ENCODE data around the gene OR6S1.
"Not testable (repeated sequence)": the region's sequence is repeated elsewhere in the genome, so short reads cannot be mapped to it uniquely, and the experiment has no call there.

Gene OR6S1

GRCh38 chr14:20608383-20609110 is 32.9 kb downstream of the OR6S1 start:
- DNase-seq: no peak

- DNase-seq: no peak
Measured at GRCh38 chr14:20607617-20608016, 33.9 kb downstream of the OR6S1 start.

GRCh38 chr14:20606902-20607242 is 34.6 kb downstream of the OR6S1 start:
- no peak for DNase-seq

DNA sequence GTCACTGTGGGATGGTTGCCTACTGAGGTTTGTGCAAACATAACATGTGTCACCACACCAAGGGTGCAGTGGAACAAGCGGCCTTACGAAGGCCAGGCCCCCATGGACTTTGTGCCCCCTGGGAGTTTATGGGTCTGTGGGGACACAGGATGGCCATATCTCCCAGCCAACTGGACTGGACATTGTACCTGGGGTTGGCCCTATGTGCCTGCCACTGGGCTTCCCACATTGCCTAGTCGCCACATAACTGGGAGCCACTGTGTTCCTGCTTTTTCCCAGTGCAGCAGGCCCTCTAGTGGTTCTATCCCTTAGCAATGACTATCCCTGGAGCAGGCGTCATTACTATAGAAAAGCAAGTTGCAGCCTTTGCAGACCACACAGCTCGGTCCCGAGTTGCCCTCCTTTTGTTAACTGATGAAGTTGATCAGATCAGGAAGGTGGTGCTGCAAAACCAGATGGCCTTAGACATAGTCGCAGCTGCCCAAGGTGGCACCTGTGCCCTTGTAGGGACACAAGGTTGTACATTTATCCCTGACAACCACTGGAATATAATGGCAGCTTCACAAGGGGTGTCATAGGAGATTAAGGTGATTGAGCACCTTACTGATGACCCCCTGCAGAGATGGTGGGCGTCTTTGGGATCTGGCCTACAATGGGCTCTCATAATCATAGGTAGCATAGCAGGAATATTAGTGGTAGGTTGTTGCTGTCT is 35.1 kb downstream of the OR6S1 start:
- no peak for DNase-seq

DNA sequence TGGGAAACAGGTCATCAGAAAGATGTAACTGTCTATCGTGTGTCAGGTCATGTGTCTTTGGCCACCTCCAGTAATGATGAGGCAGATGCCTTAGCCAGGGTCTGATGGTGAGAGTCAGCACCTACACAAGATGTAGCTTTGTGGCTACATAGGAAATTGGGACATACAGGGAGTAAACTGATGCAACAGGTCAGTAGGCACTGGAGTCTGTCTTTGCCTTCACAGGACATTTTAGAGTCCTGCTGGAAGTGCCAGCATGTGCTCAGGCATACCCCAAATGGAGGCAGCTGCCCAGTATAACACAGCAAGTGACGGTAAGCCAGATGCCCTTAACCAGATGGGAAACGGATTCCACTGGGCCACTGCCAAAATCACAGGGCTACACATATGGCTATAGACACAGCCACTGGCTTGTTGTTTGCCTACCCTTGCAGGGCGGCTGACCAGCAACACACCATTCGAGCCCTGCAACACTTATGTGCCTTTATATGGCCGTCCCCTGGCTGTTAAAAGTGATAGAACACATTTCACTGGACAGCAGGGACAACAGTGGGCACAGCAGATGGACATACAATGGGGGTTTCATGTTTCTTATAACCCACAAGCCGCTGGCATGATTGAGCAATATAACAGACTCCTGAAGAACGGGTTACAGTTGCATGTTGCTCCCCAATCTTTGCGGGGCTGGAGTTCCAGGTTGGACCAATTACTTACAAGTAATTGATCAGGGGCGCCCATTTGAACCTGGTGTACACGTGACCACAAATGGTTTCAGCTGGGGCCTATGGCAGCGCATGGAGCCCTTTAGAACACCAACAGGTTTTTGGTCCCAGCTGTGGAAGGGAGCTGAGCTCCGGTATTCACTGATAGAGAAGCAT is 37.4 kb downstream of the OR6S1 start:
- DNase-seq: no peak

GRCh38 chr14:20602583-20602982 is 38.9 kb downstream of the OR6S1 start:
- no peak for DNase-seq

DNA sequence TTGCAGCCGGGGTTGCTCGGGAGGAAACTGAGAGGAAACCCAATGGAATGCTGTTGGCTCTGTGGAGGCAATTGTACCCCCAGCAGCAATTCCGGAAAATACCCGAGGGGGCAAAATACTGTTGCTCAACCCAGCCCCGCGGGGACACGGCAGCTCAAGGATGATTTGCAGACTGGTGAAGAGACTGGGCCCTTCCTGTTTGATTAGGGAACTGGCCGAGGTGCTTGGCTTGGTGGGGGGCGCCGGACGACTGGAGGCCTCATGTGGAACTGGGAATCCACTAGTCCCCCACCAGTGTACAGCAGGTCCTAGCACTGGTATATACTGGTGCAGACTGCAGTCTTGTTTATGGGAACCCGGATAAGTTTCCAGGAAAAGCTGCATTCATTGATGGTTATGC is 40.0 kb downstream of the OR6S1 start:
- DNase-seq: no peak

- DNase-seq: no peak
Measured at GRCh38 chr14:20597108-20597507, 44.4 kb downstream of the OR6S1 start.

GRCh38 chr14:20595726-20596125 is 45.8 kb downstream of the OR6S1 start:
- DNase-seq: not testable (repeated sequence)

DNA sequence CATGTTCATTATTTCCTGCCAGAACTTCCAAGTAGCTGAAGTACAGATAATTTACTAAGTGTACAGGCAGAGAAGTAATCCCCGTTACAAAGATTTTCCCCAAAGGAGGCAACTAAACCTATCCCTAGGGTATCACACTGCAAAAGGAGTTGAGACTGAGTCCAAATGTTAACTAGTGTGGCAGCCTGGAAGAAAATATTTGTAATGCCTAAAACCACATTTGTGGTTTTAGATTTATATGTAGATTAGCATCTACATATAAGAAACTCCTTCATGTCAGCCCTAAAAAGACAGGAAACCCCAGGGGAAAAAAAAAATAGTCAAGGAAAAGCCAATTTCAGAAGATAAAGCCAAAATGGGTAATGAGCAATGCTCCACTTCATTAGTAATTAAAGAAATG is 48.9 kb downstream of the OR6S1 start:
- no peak for DNase-seq

DNA sequence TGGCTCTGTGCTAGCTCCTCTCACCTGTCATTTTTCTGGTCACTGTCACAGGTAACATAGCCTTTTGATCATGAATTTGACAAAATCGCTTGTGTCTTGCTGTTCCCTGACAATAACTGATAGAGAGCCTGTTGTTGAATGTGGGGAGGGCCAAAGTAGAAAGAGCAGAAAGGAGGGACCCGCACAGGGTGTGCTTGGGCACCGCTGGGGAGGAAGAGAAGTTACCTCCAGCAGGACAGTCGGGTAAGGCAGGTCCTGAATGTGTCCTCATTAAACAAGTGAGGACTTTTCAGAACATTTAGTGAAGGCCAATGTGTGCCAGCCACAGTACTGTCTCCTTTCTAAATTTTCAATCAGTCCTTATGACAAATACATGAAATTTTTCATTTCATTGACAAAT is 50.3 kb downstream of the OR6S1 start, which contains the start of gene RNASE12:
Gene RNASE12 (minus strand): TSS at position 142 of the 400 bp plus-strand sequence. CDS start 653 bp downstream, outside the sequence.
- no peak for DNase-seq

Measured in GF-D8 (cell line).